Right lobe of liver (tissue), 6 donors: ENCODE results near the gene CLEC16A. TPM values are rescaled to one million over a fixed set of nuclear protein-coding genes. Genes with fewer than 3 reads are reported as not detected.

Experiments used
- ATAC-seq, 4 donors: fragments of 200-7000 bp; cut with Tn5 transposase; one replicate each; pipeline ENCODE4 v1.9.1; 2020; ENCODE audit warnings: mild to moderate bottlenecking in 4 of 4, moderate library complexity in 4 of 4
- DNase-seq, 3 donors: peaks; one replicate each; pipeline ENCODE4 v3.0.0-alpha.2; 2020
- H3K27ac ChIP-seq, 3 donors: fragments of 200-600 bp; one replicate each; pipeline ENCODE4 v1.8.0; 2022
- H3K27me3 ChIP-seq, 2 donors: fragments of 200-600 bp; one replicate each; pipeline ENCODE4 v1.8.0; 2022
- H3K36me3 ChIP-seq, 4 donors: fragments of 200-600 bp; sonication (generic) in 1 of 4; one replicate each; pipeline versions ENCODE4 v1.5.1 to v1.8.0; 2017 to 2022; ENCODE audit warnings: control low read depth in 1 of 4
- H3K4me1 ChIP-seq, 4 donors: fragments of 200-600 bp; sonication (generic) in 1 of 4; one replicate each; pipeline versions ENCODE4 v1.5.1 to v1.8.0; 2017 to 2022; ENCODE audit warnings: control low read depth in 1 of 4
- H3K4me3 ChIP-seq, 3 donors: fragments of 200-600 bp; one replicate each; pipeline ENCODE4 v1.8.0; 2022
- H3K9me3 ChIP-seq, 4 donors: fragments of 200-600 bp; sonication (generic) in 1 of 4; one replicate each; pipeline versions ENCODE4 v1.5.1 to v1.8.0; 2017 to 2022; ENCODE audit warnings: control low read depth in 1 of 4
- POLR2A ChIP-seq: fragments of 450-650 bp; IDR thresholded peaks from one replicate; pipeline ENCODE4 v1.6.1; 2017; ENCODE audit warnings: antibody characterized with exemption, mild to moderate bottlenecking
- WGBS: methylation state at CpG from one replicate; pipeline ENCODE4 v1.1.6; 2018; ENCODE audit warnings: low coverage, low lambda C conversion rate; ENCODE audit not compliant: insufficient coverage; ENCODE audit errors: missing lambda C conversion rate; 5-methylcytosine and 5-hydroxymethylcytosine counted together
- intact Hi-C, 2 donors: fragments of 100-400 bp; cut with DNase I; formaldehyde crosslinking; loops; one replicate each; pipeline versions ENCODE4 v1.11.2 to v1.14.1; 2022
- total RNA-seq, 6 experiments: library from RNA; depleted of rRNA in 2 of 6; stranded (reverse); fragments of >200 nt in 2 of 6; fragmentation: NEBNext Ultra II Directional in 3 of 6; extraction: Animal tissue kit (Norgen Biotek cat#: 25700) in 3 of 6; gene quantifications; one replicate each; pipeline versions ENCODE4 v1.1.0 to v1.2.4, GENCODE V29; 2016 to 2023
- TF ChIP-seq, protein P1 (sequence below), 4 donors: fragments of 200-600 bp in 3 of 4; fragments of 450-650 bp in 1 of 4; IDR thresholded peaks; one replicate each; pipeline versions ENCODE4 v1.5.1 to v1.8.0; 2016 to 2022; ENCODE audit warnings: antibody characterized with exemption in 4 of 4, mild to moderate bottlenecking in 2 of 4
- donor health status: DM: no; HTN: yes; CAD: no.
- donor health status: DM: no; HTN: no; CAD: no.
- donor health status: DM: no; HTN: no; CAD: no.
- donor health status: DM: no; HTN: yes; CAD: no.
- donor health status: DM: no; HTN: yes; CAD: no.

Gene CLEC16A
- total RNA-seq, 6 experiments from 2014 or later: 15.2 to 25.9 (median 19.8) TPM

DNA sequence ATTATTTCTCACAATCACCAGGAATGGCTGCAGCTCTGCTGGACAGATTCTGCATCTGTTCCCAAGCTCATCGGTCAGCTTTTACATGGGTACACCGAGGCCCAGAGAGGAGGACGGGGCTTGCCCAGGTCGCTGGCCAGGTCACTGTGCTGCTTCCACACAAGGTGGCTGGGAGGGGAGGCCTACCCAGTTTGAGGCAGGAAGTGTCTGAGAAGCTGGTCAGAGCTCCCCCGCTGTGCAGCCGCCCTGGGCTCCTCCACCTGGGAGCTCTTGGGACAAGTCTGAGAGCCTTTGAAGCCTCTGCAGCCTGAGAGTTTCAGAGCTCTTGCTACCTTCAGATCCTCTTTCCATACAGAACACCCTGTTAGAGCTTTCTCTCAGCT, 143.3 kb downstream of the CLEC16A start:
- H3K36me3 ChIP-seq: no peaks in the 10 kb centered on the region
- 92% methylated on average over 2 of the region's 6 CpGs for WGBS
- no peak overlapping the region for H3K27ac ChIP-seq
- H3K9me3 ChIP-seq: no peaks in the 10 kb centered on the region
- DNase-seq (no peak), ATAC-seq (peak in 1 of 4 donors; percentile 11)
- intact Hi-C loops: no loop called here
- H3K27me3 ChIP-seq: no peaks in the 10 kb centered on the region
- H3K4me3 ChIP-seq: no peak overlapping the region
- TF ChIP-seq, protein P1, sequence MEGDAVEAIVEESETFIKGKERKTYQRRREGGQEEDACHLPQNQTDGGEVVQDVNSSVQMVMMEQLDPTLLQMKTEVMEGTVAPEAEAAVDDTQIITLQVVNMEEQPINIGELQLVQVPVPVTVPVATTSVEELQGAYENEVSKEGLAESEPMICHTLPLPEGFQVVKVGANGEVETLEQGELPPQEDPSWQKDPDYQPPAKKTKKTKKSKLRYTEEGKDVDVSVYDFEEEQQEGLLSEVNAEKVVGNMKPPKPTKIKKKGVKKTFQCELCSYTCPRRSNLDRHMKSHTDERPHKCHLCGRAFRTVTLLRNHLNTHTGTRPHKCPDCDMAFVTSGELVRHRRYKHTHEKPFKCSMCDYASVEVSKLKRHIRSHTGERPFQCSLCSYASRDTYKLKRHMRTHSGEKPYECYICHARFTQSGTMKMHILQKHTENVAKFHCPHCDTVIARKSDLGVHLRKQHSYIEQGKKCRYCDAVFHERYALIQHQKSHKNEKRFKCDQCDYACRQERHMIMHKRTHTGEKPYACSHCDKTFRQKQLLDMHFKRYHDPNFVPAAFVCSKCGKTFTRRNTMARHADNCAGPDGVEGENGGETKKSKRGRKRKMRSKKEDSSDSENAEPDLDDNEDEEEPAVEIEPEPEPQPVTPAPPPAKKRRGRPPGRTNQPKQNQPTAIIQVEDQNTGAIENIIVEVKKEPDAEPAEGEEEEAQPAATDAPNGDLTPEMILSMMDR (IDR thresholded peaks at IDR 0.05): no peak
- no peak for TF ChIP-seq POLR2A
- no peaks in the 10 kb centered on the region for H3K4me1 ChIP-seq

- H3K36me3 ChIP-seq: no peaks in the 10 kb centered on the region
- TF ChIP-seq POLR2A: no peak
- TF ChIP-seq, protein P1 (IDR thresholded peaks at IDR 0.05): no peak
- H3K4me1 ChIP-seq: no peaks in the 10 kb centered on the region
- intact Hi-C loops: no loop called here
- no peaks in the 10 kb centered on the region for H3K9me3 ChIP-seq
- no peak overlapping the region for H3K4me3 ChIP-seq
- DNase-seq (no peak), ATAC-seq (no peak)
- no peak overlapping the region for H3K27ac ChIP-seq
- WGBS: 90% methylated on average over 2 of the region's 11 CpGs
- no peaks in the 10 kb centered on the region for H3K27me3 ChIP-seq
These were observed 143.8 kb downstream of the CLEC16A start for GRCh38 chr16:11088074-11088730.

GRCh38 chr16:11088831-11089230, 144.5 kb downstream of the CLEC16A start:
- TF ChIP-seq, protein P1 (IDR thresholded peaks at IDR 0.05): no peak
- no peak for TF ChIP-seq POLR2A
- H3K36me3 ChIP-seq: no peaks in the 10 kb centered on the region
- no peaks in the 10 kb centered on the region for H3K4me1 ChIP-seq
- H3K27me3 ChIP-seq: no peaks in the 10 kb centered on the region
- no peak overlapping the region for H3K4me3 ChIP-seq
- DNase-seq (no peak), ATAC-seq (no peak)
- H3K27ac ChIP-seq: no peak overlapping the region
- no peaks in the 10 kb centered on the region for H3K9me3 ChIP-seq
- intact Hi-C loops: no loop called here
- 77% methylated on average over 2 of the region's 6 CpGs for WGBS

- Histone ChIP-seq H3K27ac (no peak overlapping the region), H3K4me3 (no peak overlapping the region), H3K36me3 (no peaks in the 10 kb centered on the region), H3K27me3 (no peaks in the 10 kb centered on the region), H3K4me1 (no peaks in the 10 kb centered on the region), H3K9me3 (no peaks in the 10 kb centered on the region)
- intact Hi-C loops: no loop called here
- WGBS: 72% methylated on average over 7 of the region's 12 CpGs
- TF ChIP-seq, protein P1 (IDR thresholded peaks at IDR 0.05): no peak
- no peak for TF ChIP-seq POLR2A
- no peak for DNase-seq
- peak in 1 of 4 donors; percentile 10 for ATAC-seq
These were observed 145.2 kb downstream of the CLEC16A start for GRCh38 chr16:11089504-11090124.
